Metanephros (tissue), 2 donors: ENCODE measurements around the gene MLNR. TPM values are rescaled to one million over a fixed set of nuclear protein-coding genes. Genes with fewer than 3 reads are reported as not detected.

Experiments
- small RNA-seq: library from RNA; depleted of rRNA; stranded (forward); fragments of <200 nt; gene quantifications from one replicate; pipeline ENCODE3, GENCODE V24; 2014; ENCODE audit warnings: low replicate concordance
- total RNA-seq: library from RNA; depleted of rRNA; stranded (reverse); fragments of >200 nt; gene quantifications from one replicate; pipeline ENCODE4 v1.2.3, GENCODE V29; 2014

MLNR gene, protein sequence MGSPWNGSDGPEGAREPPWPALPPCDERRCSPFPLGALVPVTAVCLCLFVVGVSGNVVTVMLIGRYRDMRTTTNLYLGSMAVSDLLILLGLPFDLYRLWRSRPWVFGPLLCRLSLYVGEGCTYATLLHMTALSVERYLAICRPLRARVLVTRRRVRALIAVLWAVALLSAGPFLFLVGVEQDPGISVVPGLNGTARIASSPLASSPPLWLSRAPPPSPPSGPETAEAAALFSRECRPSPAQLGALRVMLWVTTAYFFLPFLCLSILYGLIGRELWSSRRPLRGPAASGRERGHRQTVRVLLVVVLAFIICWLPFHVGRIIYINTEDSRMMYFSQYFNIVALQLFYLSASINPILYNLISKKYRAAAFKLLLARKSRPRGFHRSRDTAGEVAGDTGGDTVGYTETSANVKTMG
- not detected for total RNA-seq

DNA sequence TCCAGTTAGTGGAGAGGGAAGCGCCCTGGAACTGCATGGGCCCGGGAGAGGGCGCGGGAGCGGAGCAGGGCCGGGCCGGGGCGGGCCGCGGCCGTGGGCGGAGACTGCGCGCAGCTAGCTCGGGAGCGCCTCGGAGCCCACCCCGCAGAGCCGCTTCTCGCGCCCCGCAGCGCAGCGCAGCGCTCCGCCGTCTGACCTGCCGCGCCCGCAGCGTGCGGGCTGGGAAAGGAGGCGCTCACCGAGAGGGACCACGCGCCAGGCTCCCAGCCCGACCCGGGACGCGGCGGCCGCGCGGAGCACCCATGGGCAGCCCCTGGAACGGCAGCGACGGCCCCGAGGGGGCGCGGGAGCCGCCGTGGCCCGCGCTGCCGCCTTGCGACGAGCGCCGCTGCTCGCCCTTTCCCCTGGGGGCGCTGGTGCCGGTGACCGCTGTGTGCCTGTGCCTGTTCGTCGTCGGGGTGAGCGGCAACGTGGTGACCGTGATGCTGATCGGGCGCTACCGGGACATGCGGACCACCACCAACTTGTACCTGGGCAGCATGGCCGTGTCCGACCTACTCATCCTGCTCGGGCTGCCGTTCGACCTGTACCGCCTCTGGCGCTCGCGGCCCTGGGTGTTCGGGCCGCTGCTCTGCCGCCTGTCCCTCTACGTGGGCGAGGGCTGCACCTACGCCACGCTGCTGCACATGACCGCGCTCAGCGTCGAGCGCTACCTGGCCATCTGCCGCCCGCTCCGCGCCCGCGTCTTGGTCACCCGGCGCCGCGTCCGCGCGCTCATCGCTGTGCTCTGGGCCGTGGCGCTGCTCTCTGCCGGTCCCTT lies at the start of gene MLNR:
TSS of gene MLNR (plus strand) at position 303 of the 820 bp plus-strand sequence. CDS start at position 303, 0 bp downstream.

GRCh38 chr13:49247643-49248621 lies 27.8 kb downstream of the MLNR start, which contains the start of gene CDADC1:
Gene CDADC1 (plus strand): TSS chr13:49247925. CDS start chr13:49248038, 113 bp downstream.

Small RNAs within 50 kb of the gene (small RNA-seq; reads per million reads assigned to genes)
- gene COX7CP1, result not detected

Other genes with a start within 250 kb of the MLNR start
- 64.2 TPM for gene FNDC3A, start 244.4 kb upstream of the MLNR start, total RNA-seq
- 7.7 TPM for gene CDADC1, start 27.6 kb downstream of the MLNR start, total RNA-seq
- 15.6 TPM for gene CAB39L, start 223.7 kb downstream of the MLNR start, total RNA-seq
- gene SETDB2, start 223.9 kb downstream of the MLNR start, total RNA-seq, result 20.1 TPM